Measurements from ENCODE around the gene TAF12.

- TF ChIP-seq SIN3A (IDR thresholded peaks at IDR 0.05; ENCODE audit: borderline replicate concordance, insufficient read depth, low read length) (no peak), POLR2AphosphoS5 (IDR thresholded peaks at IDR 0.05; ENCODE audit: low read depth, low read length) (no peak), TAF1 (IDR thresholded peaks at IDR 0.05; ENCODE audit: borderline replicate concordance, insufficient read depth, low read length) (no peak), REST (IDR thresholded peaks at IDR 0.05; ENCODE audit: insufficient read depth in 1 of 2, low read depth in 2 of 2, low read length in 2 of 2) (no peak), FOXP2 (optimal IDR thresholded peaks at IDR 0.05; ENCODE audit: borderline replicate concordance, extremely low read depth, extremely low read length, insufficient read depth) (no peak)
Measured at GRCh38 chr1:28601696-28602095, 41.2 kb downstream of the TAF12 start.

Measured in PFSK-1 (cell line).